ENCODE results near the gene BRINP1. TPM values are rescaled to one million over a fixed set of nuclear protein-coding genes. Genes with fewer than 3 reads are reported as not detected.

The BRINP1 gene
- total RNA-seq, 1 experiment from 2014 or later, result 14.0 TPM

DNA sequence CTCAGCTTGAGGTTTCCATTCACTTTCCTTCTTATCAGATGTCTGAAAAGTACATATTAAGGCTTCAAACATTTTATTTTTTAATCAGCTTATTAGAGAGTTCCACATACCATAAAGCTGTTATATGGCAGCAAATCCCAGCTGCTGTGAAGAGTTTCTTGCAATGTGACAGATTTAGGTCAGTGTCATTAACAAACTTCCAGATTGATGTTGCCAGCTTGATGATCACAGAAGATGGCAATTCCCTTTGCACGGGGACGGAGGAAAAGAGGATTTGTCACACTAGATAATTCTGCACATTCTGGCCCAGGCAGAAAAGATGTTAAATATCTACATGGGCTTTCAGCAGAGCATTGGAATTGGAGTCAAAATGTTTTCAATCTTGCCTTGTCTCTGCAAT, 215.8 kb downstream of the BRINP1 start:
- H3K27ac ChIP-seq (ENCODE audit: insufficient read length, low read depth, low read length), result no peak overlapping the region
- H3K23me2 ChIP-seq (ENCODE audit: insufficient read length, low read depth, low read length, poor library complexity, severe bottlenecking), result no peaks in the 10 kb centered on the region
- H2AK5ac ChIP-seq (ENCODE audit: insufficient read length, low read length), result no peak overlapping the region
- no peak for DNase-seq
- no peak overlapping the region for H3K14ac ChIP-seq (ENCODE audit: insufficient read depth, low read length)
- Mint-ChIP-seq H3K27ac (no peak overlapping the region), H3K27me3 (ENCODE audit: low read depth) (no peaks in the 10 kb centered on the region), H3K9me3 (no peaks in the 10 kb centered on the region; a peak in 1 of 5 replicates), H3K4me3 (no peak overlapping the region), H3K4me1 (peaks cover 17 to 26% of the 10 kb centered on the region in 2 experiments), H3K36me3 (ENCODE audit: insufficient read depth in 1 of 3, low read depth in 3 of 3) (no peaks in the 10 kb centered on the region; a peak in 1 of 7 replicates)
- no peak overlapping the region for H3K9ac ChIP-seq (ENCODE audit: extremely low read depth, insufficient read length, low read length)
- H3K4me1 ChIP-seq (ENCODE audit: insufficient read depth, low read length), result peaks cover 3% of the 10 kb centered on the region; the same call in 1 of the 2 replicates
- no peak overlapping the region for H2BK20ac ChIP-seq (ENCODE audit: low read depth, low read length, poor library complexity, severe bottlenecking)
- H2BK5ac ChIP-seq (ENCODE audit: insufficient read length, low read length), result no peak overlapping the region
- no peak for TF ChIP-seq CTCF (conservative IDR thresholded peaks at IDR 0.05)
- H3K4me2 ChIP-seq (ENCODE audit: insufficient read depth, insufficient read length, low read length), result no peak overlapping the region
- no peaks in the 10 kb centered on the region for H3K79me1 ChIP-seq (ENCODE audit: insufficient read depth, low read depth, low read length, poor library complexity, severe bottlenecking)
- H3K23ac ChIP-seq (ENCODE audit: insufficient read length, low read depth, low read length), result no peak overlapping the region
- no peak overlapping the region for H4K8ac ChIP-seq (replicated peaks; ENCODE audit: insufficient read length, low read depth, low read length)
- no peak overlapping the region for H3T11ph ChIP-seq (ENCODE audit: low read length)
- no peak overlapping the region for H3K4ac ChIP-seq (ENCODE audit: low read depth, low read length)
- no peaks in the 10 kb centered on the region for H3K9me3 ChIP-seq (ENCODE audit: control insufficient read depth, low read depth, low read length)
- H3K79me2 ChIP-seq (ENCODE audit: insufficient read depth, low read length), result no peaks in the 10 kb centered on the region
- H4K20me1 ChIP-seq (ENCODE audit: control insufficient read depth, insufficient read depth, insufficient read length), result no peaks in the 10 kb centered on the region
- H3K18ac ChIP-seq (ENCODE audit: insufficient read length, low read depth, low read length), result no peak overlapping the region
- WGBS (ENCODE audit: extremely low coverage, insufficient read length, low lambda C conversion rate), result no CpG with 5 or more reads among the region's 2 CpGs
- H2BK15ac ChIP-seq (ENCODE audit: low read depth, low read length), result no peak overlapping the region
- no peak overlapping the region for H4K91ac ChIP-seq (ENCODE audit: insufficient read length, low read depth, low read length)
- H2BK12ac ChIP-seq (ENCODE audit: insufficient read length, low read depth, low read length), result no peak overlapping the region
- no peaks in the 10 kb centered on the region for H3K27me3 ChIP-seq (ENCODE audit: insufficient read depth, low read length)
- no peak overlapping the region for H3K56ac ChIP-seq (ENCODE audit: insufficient read length, low read depth, low read length)
- H2AFZ ChIP-seq (ENCODE audit: low read length), result no peak overlapping the region
- H2BK120ac ChIP-seq (ENCODE audit: low read depth, low read length, poor library complexity, severe bottlenecking), result no peak overlapping the region
- no peak overlapping the region for H4K5ac ChIP-seq (ENCODE audit: insufficient read length, low read depth, low read length)

All from H9 (cell line).